GM08714 (cell line): Measurements from ENCODE around the gene CTSA.
"Not testable (repeated sequence)": the region's sequence is repeated elsewhere in the genome, so short reads cannot be mapped to it uniquely, and the experiment has no call there.

Source experiments
- H3K4me3 ChIP-seq: fragments of 200-500 bp; sonication (Bioruptor generic); 2 replicates; pipeline ENCODE4 v1.5.1; 2014; ENCODE audit warnings: mild to moderate bottlenecking, low read length, inconsistent platforms
- ZNF274 ChIP-seq: IDR thresholded peaks from 2 replicates; pipeline ENCODE4 v1.6.1; 2012; ENCODE audit warnings: mild to moderate bottlenecking, low read depth, low read length

The CTSA gene

DNA sequence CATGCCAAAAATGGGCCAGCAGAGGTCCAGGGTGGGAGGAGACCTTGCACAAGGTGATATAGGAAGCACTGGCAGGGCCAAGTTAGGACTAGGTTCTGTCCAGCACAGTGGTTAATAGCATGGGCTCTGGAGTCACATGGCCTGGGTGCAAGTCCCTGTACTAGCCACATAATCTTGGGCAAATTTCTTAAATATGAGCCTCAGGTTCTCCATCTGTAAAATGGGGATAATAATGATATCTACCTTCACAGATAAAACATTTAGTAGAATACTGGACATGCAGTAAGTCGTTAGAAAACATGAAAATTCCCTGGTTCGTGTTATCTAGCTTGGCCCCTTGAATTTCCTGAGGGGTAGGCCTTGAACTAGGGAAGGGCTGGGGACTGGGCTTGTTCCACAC, 6.2 kb downstream of the CTSA start:
- no peak for TF ChIP-seq ZNF274
- no peak overlapping the region for H3K4me3 ChIP-seq

DNA sequence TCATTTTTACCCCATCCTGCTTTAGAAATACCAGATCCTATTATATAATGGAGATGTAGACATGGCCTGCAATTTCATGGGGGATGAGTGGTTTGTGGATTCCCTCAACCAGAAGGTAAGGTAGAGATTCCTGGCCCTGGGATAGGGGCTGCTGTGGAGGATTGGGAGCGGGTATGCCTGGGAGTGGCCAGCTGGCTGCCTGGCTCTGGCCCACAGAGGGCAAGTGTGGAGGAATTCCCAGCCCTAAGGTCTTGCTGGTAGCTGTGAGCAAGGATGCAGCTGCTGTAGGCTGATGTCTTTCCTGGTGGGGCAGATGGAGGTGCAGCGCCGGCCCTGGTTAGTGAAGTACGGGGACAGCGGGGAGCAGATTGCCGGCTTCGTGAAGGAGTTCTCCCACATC, 6.6 kb downstream of the CTSA start:
- no peak for TF ChIP-seq ZNF274
- no peak overlapping the region for H3K4me3 ChIP-seq

DNA sequence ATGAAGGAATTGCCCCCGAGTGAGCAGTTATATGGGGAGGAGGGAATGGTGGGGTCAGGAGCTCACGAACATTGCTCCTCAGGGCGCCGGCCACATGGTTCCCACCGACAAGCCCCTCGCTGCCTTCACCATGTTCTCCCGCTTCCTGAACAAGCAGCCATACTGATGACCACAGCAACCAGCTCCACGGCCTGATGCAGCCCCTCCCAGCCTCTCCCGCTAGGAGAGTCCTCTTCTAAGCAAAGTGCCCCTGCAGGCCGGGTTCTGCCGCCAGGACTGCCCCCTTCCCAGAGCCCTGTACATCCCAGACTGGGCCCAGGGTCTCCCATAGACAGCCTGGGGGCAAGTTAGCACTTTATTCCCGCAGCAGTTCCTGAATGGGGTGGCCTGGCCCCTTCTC, 7.2 kb downstream of the CTSA start:
- TF ChIP-seq ZNF274 = no peak

DNA sequence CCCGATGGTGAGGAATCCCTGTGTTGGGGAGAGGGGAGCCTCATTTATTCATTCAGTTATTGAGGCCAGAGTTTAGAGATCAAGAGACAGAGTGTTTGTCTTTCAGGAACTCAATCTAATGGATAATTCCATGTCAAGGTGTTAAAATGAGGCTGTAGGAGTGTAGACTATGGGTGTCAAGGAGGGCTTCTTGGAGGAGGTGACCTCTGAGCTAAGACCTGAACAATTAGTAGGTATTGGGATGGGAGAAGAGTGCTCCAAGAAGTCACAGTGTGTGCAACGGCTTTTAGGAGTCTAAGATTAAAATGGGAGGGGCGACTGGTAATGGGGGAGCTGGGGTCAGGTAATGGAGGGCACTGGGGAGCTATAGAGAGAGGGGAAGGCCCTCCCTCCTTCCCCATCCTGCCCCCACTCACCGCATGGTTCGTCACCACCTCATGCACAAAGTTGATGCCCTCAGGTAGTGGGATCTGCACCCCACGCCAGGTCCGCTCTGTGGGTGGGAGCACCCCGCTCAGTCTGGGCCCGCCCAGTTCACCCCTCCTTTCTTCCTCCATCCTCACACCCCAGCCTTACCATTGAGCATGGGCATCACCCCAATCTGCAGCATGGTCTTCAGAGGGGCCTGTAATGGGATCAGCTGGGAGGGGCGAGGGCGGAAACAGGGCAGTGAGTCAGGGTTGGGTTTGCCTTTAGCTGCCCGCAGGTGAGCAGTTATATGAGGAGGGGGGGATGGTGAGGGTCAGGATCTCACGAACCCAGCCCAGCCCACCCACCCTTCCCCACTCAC, 8.1 kb downstream of the CTSA start:
- no peak overlapping the region for H3K4me3 ChIP-seq
- TF ChIP-seq ZNF274 = no peak

More for the DNA sequence above, 7.2 kb downstream of the CTSA start:
- H3K4me3 ChIP-seq = no peak overlapping the region

DNA sequence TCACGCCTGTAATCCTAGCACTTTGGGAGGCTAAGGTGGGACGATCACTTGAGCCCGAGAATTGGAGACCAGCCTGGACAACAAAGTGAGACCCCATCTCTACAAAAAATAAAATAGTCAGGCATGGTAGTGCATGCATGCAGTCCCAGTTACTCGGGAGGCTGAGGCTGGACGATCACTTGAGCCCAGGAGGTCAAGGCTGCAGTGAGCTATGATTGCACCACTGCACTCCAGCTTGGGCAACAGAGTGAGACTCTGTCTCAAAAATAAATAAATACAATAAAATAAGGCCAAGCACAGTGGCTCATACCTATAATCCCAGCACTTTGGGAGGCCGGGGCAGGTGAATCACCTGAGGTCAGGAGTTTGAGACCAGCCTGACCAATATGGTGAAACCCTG, 10.2 kb downstream of the CTSA start:
- not testable (repeated sequence) for H3K4me3 ChIP-seq

DNA sequence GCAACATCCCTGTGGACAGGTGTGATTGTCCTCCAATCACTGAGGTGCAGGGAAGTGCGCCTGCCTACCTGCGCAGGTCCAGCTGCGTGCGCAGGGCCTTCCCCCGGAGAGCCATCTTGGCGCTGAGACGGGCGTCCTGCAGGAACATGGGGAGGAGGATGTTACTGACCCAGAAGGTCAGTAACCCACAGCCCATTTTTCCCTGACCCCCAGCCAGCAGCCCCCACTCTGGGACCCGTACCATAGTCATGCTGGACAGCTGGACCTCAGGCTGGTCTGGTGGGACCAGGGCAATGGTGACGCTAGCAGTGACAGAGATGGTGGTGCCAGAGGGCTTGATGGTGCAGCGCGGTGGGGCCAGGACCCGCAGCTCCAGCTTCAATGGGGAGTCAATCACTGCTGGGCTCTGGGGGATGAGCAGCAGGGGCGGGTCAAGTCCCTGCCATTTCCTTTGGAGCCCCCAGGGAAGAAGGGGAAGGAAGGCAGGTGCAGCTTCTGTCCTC, 11.1 kb downstream of the CTSA start:
- no peak for TF ChIP-seq ZNF274
- no peak overlapping the region for H3K4me3 ChIP-seq

DNA sequence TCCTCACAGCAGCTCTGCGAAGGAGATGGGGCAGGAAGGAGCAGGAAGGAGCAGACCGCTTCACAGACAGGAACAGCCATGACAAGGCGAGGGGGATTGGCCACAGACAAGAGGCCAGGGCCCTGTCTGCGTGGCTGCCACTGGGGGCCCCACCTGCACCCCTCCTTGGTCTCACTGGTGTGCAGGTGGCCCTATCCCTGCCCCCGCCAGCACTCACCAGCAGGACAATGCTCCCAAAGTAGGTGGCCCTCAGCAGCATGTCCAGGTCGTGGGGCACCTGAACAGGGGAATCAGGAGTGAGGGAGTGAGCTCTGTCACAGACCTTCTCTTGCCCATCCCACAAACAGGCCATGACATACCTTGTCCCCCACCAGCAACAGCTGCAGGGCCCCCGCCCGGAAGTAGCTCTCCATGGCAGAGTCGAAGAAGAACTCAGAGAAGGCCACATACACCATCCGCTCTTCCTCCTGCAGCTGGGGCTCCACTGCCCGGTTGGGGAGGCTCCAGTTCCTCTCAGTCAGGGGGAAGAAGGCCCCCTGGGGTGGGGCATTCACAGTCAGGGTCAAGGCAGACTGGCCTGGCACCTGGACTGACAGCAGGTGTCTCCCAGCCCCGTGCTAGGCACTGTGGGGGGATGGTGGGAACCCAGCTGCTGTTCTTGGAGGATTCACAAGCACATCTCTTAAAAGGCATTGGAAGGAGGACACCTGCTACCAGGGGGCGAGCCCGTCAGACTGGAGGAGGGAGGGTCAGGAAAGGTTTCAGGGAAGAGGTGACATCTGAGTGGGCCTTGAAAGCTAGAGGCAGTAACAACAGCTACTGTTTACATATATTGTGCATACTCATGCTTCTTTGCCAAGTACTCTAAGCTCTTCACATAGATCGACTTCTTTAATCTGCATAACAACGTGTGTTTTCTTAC, 13.7 kb downstream of the CTSA start:
- H3K4me3 ChIP-seq = no peak overlapping the region
- no peak for TF ChIP-seq ZNF274

DNA sequence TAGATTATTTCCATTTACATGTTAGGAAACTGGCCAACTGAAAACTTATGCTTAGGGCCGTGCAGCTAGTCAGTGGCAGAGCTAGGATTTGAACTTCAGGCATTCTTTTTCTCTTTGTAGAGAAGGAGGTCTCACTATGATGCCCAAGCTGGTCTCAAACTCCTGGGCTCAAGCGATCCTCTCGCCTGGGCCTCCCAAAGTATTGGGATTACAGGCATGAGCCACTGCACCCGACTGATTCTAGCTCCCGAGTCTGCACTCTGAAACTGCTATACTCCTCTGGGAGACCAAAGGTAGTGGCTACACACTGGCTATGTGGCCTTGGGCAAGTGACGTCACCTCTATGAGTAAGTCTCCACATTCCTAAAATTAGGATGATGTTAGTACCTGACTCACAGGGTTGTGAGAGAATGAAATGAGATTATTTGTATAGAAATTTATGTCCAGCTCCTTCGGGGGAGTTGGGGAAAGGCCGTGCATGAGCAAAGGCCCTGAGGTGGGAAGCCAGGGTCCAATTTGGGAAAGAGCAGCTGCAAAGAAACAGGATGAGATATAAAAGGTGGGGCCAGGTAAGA, 14.5 kb downstream of the CTSA start:
- TF ChIP-seq ZNF274 = no peak
- no peak overlapping the region for H3K4me3 ChIP-seq

DNA sequence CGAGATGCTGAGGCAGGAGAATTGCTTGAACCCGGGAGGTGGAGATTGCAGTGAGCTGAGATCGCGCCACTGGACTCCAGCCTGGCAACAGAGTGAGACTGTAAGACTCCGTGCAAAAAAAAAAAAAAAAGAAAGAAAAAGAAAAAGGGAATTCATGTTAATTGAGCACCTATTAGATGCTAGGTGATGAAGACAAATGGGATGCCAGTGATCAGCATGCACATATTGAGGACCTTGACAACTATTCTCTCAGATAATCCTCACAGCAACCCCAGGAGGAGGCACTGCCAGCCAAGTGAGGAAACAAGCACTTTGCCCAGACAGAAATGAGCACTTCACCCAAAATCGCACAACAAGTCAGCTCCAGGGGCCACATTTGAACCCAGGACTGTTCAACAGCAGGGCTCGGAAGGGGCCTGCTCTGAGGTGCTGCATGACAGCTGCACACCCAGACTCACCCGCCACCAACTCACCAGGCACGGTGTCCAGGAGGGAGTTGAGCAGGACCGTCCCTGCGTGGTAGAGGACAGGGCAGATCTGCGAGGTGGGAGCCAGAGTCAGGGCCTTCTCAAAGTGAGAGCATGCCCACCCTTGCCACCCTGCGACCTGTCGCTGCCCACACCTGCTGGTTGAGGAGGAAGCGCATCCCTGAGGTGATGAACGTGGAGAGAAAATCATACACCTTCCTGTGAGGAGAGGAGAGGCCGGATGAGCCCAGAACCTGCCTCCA, 16.2 kb downstream of the CTSA start:
- no peak for TF ChIP-seq ZNF274
- no peak overlapping the region for H3K4me3 ChIP-seq

DNA sequence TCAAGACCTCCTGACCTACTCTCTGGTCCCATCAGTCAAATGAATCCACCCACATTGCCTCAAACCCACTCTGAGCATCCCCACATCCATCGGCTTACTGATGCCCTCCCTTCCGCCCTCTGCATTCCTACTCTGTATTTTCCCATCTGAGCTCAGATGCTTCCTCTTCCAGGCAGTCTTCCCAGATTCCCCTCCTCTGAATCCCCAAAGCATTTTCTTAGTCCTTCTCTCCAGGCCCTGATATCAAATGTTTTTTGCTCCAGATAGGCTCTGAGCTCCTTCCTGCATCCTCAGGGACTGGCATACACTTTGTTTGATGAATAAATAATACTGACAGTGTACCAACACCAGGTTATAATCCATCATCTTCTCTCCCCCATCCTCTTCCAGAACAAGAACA, 16.9 kb downstream of the CTSA start:
- no peak overlapping the region for H3K4me3 ChIP-seq
- TF ChIP-seq ZNF274 = no peak

DNA sequence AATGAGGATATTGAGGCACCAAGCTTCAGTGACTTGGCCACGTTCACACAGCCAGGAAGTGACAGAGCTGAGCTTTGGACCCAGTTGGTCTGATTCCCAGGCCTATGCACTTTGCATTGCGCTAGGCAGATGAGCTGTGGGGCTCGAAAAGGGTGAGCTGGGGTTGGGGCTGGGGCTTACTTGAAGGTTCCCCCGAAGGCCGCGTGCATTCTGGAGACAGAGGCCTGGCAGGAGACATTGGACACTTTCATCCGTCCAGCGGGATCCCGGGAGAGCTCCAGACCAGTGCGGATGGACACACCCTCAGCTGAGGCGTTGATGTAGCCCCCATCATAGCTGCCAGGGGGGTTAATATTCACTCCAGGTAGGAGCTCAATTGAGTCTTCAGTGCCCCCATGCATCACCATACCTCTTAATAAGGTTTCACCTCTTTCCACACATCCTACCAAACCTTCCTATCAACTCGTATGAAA, 18.2 kb downstream of the CTSA start:
- no peak for TF ChIP-seq ZNF274
- H3K4me3 ChIP-seq = no peak overlapping the region

DNA sequence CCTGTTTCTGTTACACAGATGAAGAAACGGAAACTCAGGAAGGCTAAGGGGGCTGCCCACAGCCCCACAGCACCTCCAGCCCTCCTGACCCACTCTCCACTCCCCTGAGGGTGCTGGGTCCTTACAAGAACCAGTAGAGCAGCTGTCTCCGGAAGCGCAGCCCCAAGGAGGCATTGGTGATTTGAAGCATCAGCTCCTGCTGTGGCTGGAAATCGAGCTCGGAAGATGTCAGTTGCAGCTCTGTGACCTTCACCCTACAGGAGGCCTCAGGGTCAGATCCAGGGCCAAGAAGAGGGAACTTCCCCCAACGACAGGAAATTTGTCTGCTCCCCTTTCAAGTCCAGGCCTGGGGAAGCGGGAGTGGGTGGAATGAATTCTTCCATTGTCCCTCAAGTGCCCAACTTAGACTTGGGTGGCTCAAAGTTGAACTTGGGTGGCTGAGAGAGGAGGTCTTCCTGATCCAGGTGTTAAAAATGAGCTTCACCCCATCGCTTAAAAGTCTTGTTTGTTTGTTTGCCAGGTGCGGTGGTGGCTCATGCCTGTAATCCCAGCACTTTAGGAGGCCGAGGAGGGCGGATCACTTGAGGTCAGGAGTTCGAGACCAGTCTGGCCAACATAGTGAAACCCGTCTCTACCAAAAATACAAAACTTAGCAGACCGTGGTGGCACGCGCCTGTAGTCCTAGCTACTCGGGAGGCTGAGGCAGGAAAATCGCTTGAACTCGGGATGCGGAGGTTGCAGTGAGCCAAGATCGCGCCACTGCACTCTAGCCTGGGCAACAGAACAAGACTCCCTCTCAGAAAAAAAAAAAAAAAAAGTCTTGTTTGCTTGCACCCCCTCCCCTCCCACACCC, 18.9 kb downstream of the CTSA start:
- no peak for TF ChIP-seq ZNF274
- peak overlapping the region; percentile 13; the same call in 1 of the 2 replicates for H3K4me3 ChIP-seq
